ENCODE data around the gene BRD7. TPM values are rescaled to one million over a fixed set of nuclear protein-coding genes. Genes with fewer than 3 reads are reported as not detected.

BRD7 gene
- total RNA-seq, 1 donor from 2014 or later: 33.2 TPM

DNA sequence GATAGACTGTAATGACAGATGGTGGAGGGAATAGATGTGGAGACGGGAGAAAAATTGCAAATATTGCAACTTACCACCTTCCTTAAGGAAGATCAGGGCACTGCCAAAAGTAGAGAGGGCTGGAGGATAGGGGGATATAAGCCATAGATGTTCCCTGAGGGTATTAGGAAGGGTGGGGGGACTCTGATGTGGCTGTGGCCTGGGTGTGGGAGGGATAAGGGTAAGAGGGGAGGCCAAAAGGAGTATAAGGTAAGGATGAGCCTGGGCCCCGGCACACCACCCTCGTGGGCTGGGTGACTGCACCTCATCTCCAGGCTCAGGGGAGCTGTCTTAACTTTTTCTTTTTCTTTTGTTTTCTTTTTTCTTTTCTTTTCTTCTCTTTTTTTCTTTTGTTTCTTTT is 30.6 kb upstream of the BRD7 start:
- Histone ChIP-seq H3K36me3 (ENCODE audit: control insufficient read depth, insufficient read depth, low read length) (no peaks in the 10 kb centered on the region), H3K4me3 (ENCODE audit: low read depth, low read length) (no peak overlapping the region), H3K27me3 (ENCODE audit: control insufficient read depth, insufficient read depth, low read length) (no peaks in the 10 kb centered on the region)
- no peak for DNase-seq (ENCODE audit: low read depth)
- TF ChIP-seq, protein P1, sequence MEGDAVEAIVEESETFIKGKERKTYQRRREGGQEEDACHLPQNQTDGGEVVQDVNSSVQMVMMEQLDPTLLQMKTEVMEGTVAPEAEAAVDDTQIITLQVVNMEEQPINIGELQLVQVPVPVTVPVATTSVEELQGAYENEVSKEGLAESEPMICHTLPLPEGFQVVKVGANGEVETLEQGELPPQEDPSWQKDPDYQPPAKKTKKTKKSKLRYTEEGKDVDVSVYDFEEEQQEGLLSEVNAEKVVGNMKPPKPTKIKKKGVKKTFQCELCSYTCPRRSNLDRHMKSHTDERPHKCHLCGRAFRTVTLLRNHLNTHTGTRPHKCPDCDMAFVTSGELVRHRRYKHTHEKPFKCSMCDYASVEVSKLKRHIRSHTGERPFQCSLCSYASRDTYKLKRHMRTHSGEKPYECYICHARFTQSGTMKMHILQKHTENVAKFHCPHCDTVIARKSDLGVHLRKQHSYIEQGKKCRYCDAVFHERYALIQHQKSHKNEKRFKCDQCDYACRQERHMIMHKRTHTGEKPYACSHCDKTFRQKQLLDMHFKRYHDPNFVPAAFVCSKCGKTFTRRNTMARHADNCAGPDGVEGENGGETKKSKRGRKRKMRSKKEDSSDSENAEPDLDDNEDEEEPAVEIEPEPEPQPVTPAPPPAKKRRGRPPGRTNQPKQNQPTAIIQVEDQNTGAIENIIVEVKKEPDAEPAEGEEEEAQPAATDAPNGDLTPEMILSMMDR (IDR thresholded peaks at IDR 0.05; ENCODE audit: insufficient read depth, low read length, severe bottlenecking): no peak
- FAIRE-seq: no peak

DNA sequence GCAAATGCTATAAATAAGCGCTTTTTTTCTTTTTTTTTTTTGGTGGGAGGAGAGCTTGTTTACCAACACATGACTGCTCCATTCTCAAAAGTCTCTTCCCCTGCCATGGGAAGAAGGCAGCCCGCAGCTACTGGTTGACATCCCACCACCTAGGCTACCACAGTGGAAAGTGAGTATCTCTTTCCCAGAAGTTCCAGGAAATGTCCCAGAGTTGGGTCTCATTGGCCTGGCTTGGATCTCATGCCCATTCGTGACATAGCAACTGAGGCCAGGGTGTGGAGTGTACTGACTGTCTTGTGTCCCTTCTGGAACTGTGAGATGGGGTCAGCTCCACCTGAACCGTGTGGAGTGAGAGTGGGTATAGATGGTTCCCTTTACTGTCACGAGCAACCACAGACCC is 29.5 kb upstream of the BRD7 start:
- DNase-seq (ENCODE audit: low read depth): no peak
- Histone ChIP-seq H3K36me3 (ENCODE audit: control insufficient read depth, insufficient read depth, low read length) (no peaks in the 10 kb centered on the region), H3K27me3 (ENCODE audit: control insufficient read depth, insufficient read depth, low read length) (no peaks in the 10 kb centered on the region), H3K4me3 (ENCODE audit: low read depth, low read length) (no peak overlapping the region)
- TF ChIP-seq, protein P1 (IDR thresholded peaks at IDR 0.05; ENCODE audit: insufficient read depth, low read length, severe bottlenecking): no peak
- FAIRE-seq: no peak

DNA sequence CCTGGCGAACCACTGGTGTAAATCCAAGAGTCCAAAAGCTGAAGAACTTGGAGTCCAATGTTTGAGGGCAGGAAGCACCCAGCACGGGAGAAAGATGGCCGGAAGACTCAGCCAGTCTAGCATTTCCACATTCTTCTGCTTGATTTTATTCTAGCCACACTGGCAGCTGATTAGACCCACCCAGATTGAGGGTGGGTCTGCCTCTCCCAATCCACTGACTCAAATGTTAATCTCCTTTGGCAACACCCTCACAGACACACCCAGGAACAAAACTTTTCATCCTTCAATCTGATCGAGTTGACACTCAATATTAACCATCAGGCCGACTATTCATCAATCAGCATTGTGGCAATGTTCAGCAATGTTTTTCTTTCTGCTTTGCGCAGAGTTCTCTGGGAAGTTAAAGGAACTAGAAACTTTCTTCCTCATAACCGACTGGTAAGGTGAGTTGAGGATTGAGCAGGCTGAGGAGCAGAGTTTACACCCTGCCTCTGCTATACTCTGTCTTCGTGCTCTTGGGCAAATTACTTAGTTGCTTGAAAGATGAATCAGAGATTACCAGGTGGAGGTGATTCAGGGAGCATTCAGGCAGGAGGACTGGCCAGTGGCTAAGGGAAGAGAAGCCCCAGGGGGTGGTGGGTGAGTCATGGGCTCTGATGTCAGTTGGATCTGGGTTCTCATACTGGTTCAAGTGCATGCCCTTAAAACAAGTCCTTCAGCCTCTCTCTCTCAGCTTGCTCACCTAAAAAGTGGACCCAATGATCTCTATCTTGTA is 28.2 kb upstream of the BRD7 start:
- Histone ChIP-seq H3K27me3 (ENCODE audit: control insufficient read depth, insufficient read depth, low read length) (no peaks in the 10 kb centered on the region), H3K4me3 (ENCODE audit: low read depth, low read length) (no peak overlapping the region), H3K36me3 (ENCODE audit: control insufficient read depth, insufficient read depth, low read length) (no peaks in the 10 kb centered on the region)
- FAIRE-seq (peak; percentile 93), DNase-seq (ENCODE audit: low read depth) (peak; percentile 100)
- TF ChIP-seq, protein P1 (IDR thresholded peaks at IDR 0.05; ENCODE audit: insufficient read depth, low read length, severe bottlenecking): no peak

DNA sequence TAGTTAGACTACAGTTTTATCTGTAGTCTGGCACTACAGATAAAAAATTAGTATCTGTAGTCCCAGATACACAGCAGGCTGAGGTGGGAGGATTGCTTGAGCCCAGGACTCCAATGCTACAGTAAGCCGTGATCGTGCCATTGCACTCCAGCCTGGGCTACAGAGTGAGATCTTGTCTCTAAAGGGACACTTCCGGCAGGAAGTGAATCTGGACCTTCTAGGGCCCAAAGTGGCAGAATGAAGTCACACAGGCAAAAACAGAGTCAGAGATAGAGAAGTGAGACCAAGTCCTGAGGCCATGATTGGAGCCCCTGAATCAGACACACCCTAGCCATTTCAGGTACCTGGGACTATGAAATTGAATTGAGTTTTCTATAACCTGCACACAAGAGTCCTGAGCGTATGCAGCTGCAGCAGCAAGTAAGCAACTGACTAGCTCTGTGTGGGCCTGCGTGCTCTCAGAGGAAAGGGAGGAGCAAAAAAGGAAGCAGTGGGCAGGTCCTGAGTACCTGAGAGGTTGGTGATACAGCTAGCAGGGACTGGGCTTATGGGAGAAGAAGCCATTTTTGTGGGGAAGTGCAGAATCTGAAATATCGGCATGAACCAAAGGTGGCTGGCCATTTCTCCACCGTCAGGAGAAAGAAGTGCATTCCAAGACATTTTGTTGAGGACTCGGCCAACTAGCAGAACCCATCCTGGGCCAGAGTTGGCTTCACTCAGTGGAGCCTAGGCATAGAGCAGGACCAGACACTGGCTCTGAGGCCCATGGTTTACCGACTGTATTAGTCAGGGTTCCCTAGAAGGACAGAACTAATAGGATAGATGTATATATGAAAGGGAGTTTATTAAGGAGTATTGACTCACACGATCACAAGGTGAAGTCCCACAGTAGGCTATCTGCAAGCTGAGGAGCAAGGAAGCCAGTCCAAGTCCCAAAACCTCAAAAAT is 27.2 kb upstream of the BRD7 start:
- Histone ChIP-seq H3K36me3 (ENCODE audit: control insufficient read depth, insufficient read depth, low read length) (no peaks in the 10 kb centered on the region), H3K4me3 (ENCODE audit: low read depth, low read length) (peak overlapping the region; percentile 9), H3K27me3 (ENCODE audit: control insufficient read depth, insufficient read depth, low read length) (no peaks in the 10 kb centered on the region)
- DNase-seq (ENCODE audit: low read depth) (peak; percentile 36), FAIRE-seq (no peak)
- TF ChIP-seq, protein P1 (IDR thresholded peaks at IDR 0.05; ENCODE audit: insufficient read depth, low read length, severe bottlenecking): no peak

DNA sequence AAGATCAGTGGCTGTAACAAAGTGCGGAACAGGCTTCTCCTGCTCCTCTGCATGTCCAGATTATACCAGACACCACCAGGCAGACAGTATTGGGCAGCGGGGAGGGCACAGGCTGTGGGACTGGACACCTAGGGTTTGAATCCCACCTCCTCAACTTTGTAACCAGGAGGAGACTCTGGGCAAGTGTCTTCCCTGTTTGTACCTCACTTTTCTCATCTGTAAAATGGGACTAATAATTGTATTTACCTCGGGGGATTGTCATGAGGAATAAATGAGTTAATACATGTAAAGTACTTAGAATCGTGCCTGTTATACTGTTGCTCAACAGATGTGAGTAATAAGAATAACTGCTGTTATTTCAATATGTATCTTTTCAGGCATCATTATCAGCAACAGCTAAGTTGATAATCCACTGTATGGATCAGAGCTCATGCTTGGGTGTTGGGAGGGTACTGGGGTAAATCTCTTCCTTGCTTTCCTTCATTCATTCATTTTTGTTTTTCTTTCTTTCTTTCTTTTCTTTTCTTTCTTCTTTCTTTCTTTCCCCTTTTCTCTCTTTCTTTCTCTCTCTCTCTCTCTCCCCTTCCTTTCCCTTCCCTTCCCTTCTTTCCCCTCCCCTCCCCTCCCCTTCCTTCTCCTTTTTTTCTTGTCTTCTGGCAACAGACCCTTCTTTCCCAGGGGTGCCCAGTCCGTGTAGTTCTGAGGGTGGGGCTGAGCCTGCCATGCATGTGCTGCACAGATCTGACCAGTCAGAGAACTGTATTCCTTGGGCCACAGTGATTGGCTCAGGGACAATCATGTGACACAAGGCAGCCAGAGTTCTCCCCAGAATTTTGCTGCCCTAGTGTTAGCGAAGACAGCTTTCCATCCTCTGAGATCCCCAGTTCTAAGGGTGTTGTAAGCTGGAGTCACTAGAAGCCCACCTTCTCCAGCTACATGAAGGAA is 25.3 kb upstream of the BRD7 start:
- DNase-seq (ENCODE audit: low read depth) (peak; percentile 38), FAIRE-seq (peak; percentile 72)
- TF ChIP-seq, protein P1 (IDR thresholded peaks at IDR 0.05; ENCODE audit: insufficient read depth, low read length, severe bottlenecking): no peak
- H3K36me3 ChIP-seq (ENCODE audit: control insufficient read depth, insufficient read depth, low read length): no peaks in the 10 kb centered on the region
- no peak overlapping the region for H3K4me3 ChIP-seq (ENCODE audit: low read depth, low read length)
- H3K27me3 ChIP-seq (ENCODE audit: control insufficient read depth, insufficient read depth, low read length): no peaks in the 10 kb centered on the region
